ENCODE measurements around the gene WDR12. TPM values are rescaled to one million over a fixed set of nuclear protein-coding genes. Genes with fewer than 3 reads are reported as not detected.
"Not testable (repeated sequence)": the region's sequence is repeated elsewhere in the genome, so short reads cannot be mapped to it uniquely, and the experiment has no call there.

The WDR12 gene
- total RNA-seq, 1 donor from 2014 or later, result 14.5 TPM

- DNase-seq (ENCODE audit: low read depth in 2 of 2), result no peak
Measured at GRCh38 chr2:202885190-202885589, 26.3 kb downstream of the WDR12 start.

DNA sequence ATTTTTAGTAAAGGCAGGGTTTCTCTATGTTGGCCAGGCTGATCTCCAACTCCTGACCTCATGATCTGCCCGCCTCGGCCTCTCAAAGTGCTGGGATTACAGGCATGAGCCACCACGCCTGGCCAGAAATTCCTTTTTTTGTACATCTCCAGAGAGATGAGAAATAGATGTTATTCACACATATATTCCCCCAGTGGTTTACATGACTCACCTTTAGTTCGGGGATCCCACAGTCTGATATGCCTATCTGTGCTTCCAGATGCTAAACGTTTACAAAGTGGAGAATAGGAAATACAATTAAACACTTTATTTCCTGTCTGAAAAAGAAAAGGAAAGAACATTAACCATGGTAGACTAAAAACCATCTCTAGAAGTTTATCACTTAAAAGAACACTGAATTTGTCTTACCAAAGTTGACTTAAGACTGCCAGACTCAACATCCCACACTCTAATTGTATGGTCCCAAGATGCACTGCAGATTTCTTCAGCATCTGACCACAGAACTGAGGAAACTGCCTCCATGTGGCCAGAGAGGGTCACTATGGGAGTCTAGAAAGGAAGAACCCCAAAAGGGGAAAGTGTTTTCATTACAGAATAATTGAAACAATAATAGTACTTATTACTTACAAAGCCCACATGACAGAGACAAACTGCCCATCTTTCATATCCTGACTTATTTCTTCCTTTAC is 27.3 kb downstream of the WDR12 start:
- peak in 1 of 2 donors; percentile 12 for DNase-seq (ENCODE audit: low read depth in 2 of 2)

GRCh38 chr2:202881570-202881969 is 29.9 kb downstream of the WDR12 start:
- DNase-seq (ENCODE audit: low read depth in 2 of 2), result no peak

- no peak for DNase-seq (ENCODE audit: low read depth in 2 of 2)
Measured at GRCh38 chr2:202877699-202878098, 33.8 kb downstream of the WDR12 start.

DNA sequence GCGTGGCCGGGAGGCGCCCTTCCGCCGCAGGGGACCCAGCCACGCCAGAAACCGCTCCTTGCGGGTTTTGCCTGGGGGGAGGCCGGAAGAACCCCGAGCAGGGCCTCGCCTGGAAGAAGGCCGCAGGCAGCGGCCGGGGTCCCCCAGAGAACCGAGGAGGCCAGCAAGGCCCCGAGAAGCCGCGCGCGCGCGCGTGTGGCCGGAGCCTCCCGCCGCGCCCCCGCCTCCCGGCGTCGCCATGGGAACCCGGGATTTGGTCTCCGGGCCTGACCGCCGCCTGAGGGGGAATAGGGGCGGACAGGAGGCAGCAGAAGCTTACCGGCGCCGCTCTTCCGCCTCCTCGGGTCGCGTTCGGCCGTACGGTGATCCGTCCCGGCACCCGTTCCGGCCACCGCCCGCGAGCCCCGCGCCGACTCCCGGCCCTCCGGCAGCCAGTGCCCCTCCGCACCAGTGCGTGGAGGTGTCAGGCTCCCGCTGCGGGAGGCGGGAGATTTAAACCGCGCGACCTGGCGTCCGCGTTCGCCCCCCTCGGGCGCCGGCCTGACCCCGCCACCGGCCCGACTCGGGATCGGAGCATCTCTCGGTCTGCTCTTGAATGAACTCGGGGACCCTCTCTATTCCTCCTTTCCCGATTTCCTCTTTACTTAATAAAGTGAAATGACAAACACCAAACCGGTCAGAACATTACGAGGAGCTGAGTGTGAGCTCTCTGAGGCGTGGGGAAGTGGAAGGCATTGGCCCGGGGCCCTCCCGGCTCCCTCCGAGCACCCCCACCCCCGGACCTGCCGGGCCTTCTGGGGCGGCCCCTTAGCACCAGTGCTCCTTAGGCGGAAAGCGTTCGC is 40.0 kb downstream of the WDR12 start, which contains the start of gene ICA1L:
TSS of gene ICA1L (minus strand) at position 467 of the 842 bp plus-strand sequence. CDS start 42,757 bp downstream, outside the sequence.
- peak; percentile 11 to 49 for DNase-seq (ENCODE audit: low read depth in 2 of 2)

DNA sequence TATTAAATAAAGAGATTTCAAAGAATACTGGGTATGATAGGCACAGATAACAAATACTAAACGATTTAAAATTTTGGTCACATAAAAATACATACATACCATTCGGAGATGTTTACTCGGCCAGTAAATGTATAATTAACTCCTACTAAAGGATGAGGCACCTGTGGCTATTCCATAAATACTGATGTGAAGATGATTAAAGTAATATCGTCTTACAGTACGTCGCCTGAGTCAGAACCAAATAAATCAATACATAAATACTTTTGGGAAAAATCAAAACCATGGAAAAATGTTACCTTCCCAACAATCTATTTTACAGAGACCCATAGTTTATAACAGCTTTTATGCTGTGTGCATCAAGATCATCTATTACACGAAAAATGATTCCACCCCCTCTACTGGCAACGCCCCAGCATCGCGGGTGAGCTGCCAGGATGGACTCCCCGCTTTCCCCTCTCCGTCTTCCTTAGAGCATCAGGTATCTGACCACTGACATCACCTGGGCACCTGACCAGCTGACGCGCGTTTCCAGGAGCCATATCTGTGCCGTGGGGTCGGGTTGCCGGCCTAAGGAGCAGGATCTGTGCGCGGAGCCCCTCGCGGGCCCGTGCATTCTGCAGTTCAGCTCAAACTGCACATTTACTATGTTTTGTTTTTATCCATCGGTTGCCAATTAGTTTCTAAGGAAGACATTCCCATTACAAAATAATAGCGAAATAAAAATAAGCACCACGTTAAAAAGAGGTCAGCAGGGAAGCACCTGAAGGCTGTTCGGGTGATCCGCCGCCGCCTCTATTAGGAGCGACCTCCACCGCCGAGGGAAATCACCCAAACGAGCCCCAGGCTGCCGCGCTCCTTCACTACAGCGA is 40.8 kb downstream of the WDR12 start:
- peak; percentile 30 to 66 for DNase-seq (ENCODE audit: low read depth in 2 of 2)

- no peak for DNase-seq (ENCODE audit: low read depth in 2 of 2)
Measured at GRCh38 chr2:202861987-202862386, 49.5 kb downstream of the WDR12 start.

- DNase-seq (ENCODE audit: low read depth in 2 of 2), result no peak
Measured at GRCh38 chr2:202858601-202859000, 52.9 kb downstream of the WDR12 start.

- DNase-seq (ENCODE audit: low read depth in 2 of 2), result not testable (repeated sequence)
Measured at GRCh38 chr2:202849343-202849742, 62.1 kb downstream of the WDR12 start.

DNA sequence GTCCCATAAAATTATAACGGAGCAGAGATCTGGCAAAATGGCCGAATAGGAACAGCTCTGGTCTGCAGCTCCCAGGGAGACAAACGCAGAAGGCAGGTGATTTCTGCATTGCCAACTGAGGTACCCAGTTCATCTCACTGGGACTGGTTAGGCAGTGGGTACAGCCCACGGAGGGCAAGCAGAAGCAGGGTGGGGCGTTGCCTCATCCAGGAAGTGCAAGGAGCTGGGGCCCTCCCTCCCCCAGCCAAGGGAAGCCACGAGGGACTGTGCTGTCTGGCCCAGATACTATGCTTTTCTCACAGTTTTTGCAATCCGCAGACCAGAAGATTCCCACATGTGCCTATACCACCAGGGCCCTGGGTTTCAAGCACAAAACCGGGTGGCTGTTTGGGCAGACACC is 62.7 kb downstream of the WDR12 start:
- DNase-seq (ENCODE audit: low read depth in 2 of 2), result no peak

GRCh38 chr2:202847693-202848524 is 63.6 kb downstream of the WDR12 start:
- DNase-seq (ENCODE audit: low read depth in 2 of 2), result no peak

DNA sequence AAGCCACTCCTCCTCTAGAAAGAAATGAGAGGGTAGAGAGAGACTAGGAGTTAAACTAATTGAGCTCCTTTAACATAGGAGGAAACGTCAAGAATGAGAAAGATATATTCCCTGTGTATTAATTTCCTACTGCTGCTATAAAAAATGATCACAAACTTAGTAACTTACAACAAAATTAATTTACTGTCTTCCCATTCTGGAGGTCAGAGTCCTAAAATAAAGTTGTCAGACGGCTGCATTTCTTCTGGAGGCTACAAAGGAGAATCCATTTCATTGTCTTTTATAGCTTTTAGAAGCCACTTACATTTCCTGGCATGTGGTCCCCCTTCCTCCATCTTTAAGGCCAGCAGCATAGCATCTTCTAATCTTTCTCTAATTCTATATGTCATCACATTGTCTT is 66.8 kb downstream of the WDR12 start:
- DNase-seq (ENCODE audit: low read depth in 2 of 2), result no peak

- no peak for DNase-seq (ENCODE audit: low read depth in 2 of 2)
Measured at GRCh38 chr2:202842690-202843089, 68.8 kb downstream of the WDR12 start.

GRCh38 chr2:202841090-202841867 is 70.2 kb downstream of the WDR12 start:
- DNase-seq (ENCODE audit: low read depth in 2 of 2), result peak in 1 of 2 donors; percentile 2

DNA sequence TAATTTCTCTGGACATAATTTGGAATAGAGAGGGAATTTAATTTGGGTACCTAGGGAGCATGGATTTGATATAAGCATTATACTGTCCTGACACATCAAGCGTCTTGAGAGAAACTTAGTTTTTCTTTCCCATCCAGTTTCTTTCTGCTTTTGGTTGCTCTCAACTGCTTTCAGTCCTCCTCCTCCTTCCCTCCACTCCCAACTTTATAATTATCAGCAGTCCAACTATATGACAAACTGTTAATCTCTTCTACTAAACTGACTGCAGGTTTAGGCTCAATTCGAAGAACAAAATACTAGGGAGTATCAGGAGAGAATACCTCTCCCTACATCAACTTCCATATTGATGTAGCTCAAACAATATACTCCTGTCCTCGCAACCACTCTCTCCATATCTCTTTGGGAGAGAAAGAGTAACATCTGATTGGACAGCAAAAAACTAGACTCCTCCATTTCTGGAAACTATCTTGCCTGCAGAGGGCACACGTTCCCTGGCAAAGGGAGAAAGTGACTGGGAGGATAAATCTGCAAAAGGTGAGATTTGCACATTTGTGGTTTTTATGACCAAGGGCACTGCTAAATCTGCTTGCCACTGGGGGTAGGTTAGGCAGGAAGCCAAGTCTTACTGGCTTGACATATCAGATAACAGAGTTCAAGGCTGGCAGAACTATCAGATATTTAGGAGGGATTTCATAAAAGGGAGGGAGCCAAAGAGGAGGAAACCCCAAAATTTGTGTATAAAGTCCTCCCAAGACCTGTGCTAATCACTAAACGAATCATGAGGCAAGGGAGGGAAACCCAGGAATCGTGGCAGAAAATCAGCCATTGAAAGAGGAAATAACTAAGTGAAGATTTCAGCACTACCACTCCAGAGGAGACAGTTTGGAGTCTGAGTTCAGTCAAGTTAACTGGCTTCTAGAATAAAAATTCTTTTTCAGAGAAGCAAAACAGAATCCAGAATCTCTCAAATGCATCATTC is 79.9 kb downstream of the WDR12 start:
- peak; percentile 30 to 64 for DNase-seq (ENCODE audit: low read depth in 2 of 2)

GRCh38 chr2:202824901-202825300 is 86.6 kb downstream of the WDR12 start:
- no peak for DNase-seq (ENCODE audit: low read depth in 2 of 2)

Measured in dermis microvascular lymphatic vessel endothelial cell (primary cell).